Measurements from ENCODE around the gene TRMT61B.

TRMT61B gene

GRCh38 chr2:28838971-28839370, 31.1 kb downstream of the TRMT61B start:
- no peak overlapping the region for H3K4me3 ChIP-seq (ENCODE audit: low read length)
- H3K4me1 ChIP-seq (ENCODE audit: control insufficient read depth, insufficient read depth, low read length): no peaks in the 10 kb centered on the region
- no peak overlapping the region for H3K9ac ChIP-seq (ENCODE audit: low read length)
- no peaks in the 10 kb centered on the region for H3K27me3 ChIP-seq (ENCODE audit: control insufficient read depth, insufficient read depth, low read length)
- no peak overlapping the region for H3K27ac ChIP-seq (ENCODE audit: low read depth, low read length)
- no peaks in the 10 kb centered on the region for H3K36me3 ChIP-seq (ENCODE audit: control insufficient read depth, insufficient read depth, low read length)

- Histone ChIP-seq H3K4me3 (ENCODE audit: low read length) (no peak overlapping the region), H3K36me3 (ENCODE audit: control insufficient read depth, insufficient read depth, low read length) (no peaks in the 10 kb centered on the region), H3K27ac (ENCODE audit: low read depth, low read length) (no peak overlapping the region), H3K9ac (ENCODE audit: low read length) (no peak overlapping the region), H3K4me1 (ENCODE audit: control insufficient read depth, insufficient read depth, low read length) (no peaks in the 10 kb centered on the region), H3K27me3 (ENCODE audit: control insufficient read depth, insufficient read depth, low read length) (no peaks in the 10 kb centered on the region)
Observed at GRCh38 chr2:28835781-28836180, 34.3 kb downstream of the TRMT61B start.

GRCh38 chr2:28833740-28834470, 36.2 kb downstream of the TRMT61B start:
- no peak overlapping the region for H3K9ac ChIP-seq (ENCODE audit: low read length)
- no peaks in the 10 kb centered on the region for H3K27me3 ChIP-seq (ENCODE audit: control insufficient read depth, insufficient read depth, low read length)
- H3K4me3 ChIP-seq (ENCODE audit: low read length): no peak overlapping the region
- no peaks in the 10 kb centered on the region for H3K4me1 ChIP-seq (ENCODE audit: control insufficient read depth, insufficient read depth, low read length)
- H3K36me3 ChIP-seq (ENCODE audit: control insufficient read depth, insufficient read depth, low read length): no peaks in the 10 kb centered on the region
- no peak overlapping the region for H3K27ac ChIP-seq (ENCODE audit: low read depth, low read length)

- no peaks in the 10 kb centered on the region for H3K36me3 ChIP-seq (ENCODE audit: control insufficient read depth, insufficient read depth, low read length)
- no peaks in the 10 kb centered on the region for H3K27me3 ChIP-seq (ENCODE audit: control insufficient read depth, insufficient read depth, low read length)
- H3K27ac ChIP-seq (ENCODE audit: low read depth, low read length): no peak overlapping the region
- no peak overlapping the region for H3K9ac ChIP-seq (ENCODE audit: low read length)
- no peak overlapping the region for H3K4me3 ChIP-seq (ENCODE audit: low read length)
- H3K4me1 ChIP-seq (ENCODE audit: control insufficient read depth, insufficient read depth, low read length): no peaks in the 10 kb centered on the region
Observed at GRCh38 chr2:28828382-28828781, 41.7 kb downstream of the TRMT61B start.

GRCh38 chr2:28824870-28825269, 45.2 kb downstream of the TRMT61B start:
- H3K27ac ChIP-seq (ENCODE audit: low read depth, low read length): no peak overlapping the region
- no peaks in the 10 kb centered on the region for H3K27me3 ChIP-seq (ENCODE audit: control insufficient read depth, insufficient read depth, low read length)
- H3K4me1 ChIP-seq (ENCODE audit: control insufficient read depth, insufficient read depth, low read length): no peaks in the 10 kb centered on the region
- H3K9ac ChIP-seq (ENCODE audit: low read length): no peak overlapping the region
- no peaks in the 10 kb centered on the region for H3K36me3 ChIP-seq (ENCODE audit: control insufficient read depth, insufficient read depth, low read length)
- H3K4me3 ChIP-seq (ENCODE audit: low read length): no peak overlapping the region

- Histone ChIP-seq H3K36me3 (ENCODE audit: control insufficient read depth, insufficient read depth, low read length) (no peaks in the 10 kb centered on the region), H3K4me3 (ENCODE audit: low read length) (no peak overlapping the region), H3K9ac (ENCODE audit: low read length) (no peak overlapping the region)
Observed at GRCh38 chr2:28824207-28824606, 45.9 kb downstream of the TRMT61B start.

GRCh38 chr2:28822036-28822435, 48.1 kb downstream of the TRMT61B start:
- Histone ChIP-seq H3K27me3 (ENCODE audit: control insufficient read depth, insufficient read depth, low read length) (no peaks in the 10 kb centered on the region), H3K36me3 (ENCODE audit: control insufficient read depth, insufficient read depth, low read length) (no peaks in the 10 kb centered on the region), H3K4me3 (ENCODE audit: low read length) (no peak overlapping the region), H3K9ac (ENCODE audit: low read length) (no peak overlapping the region), H3K4me1 (ENCODE audit: control insufficient read depth, insufficient read depth, low read length) (no peaks in the 10 kb centered on the region), H3K27ac (ENCODE audit: low read depth, low read length) (no peak overlapping the region)

More at GRCh38 chr2:28824207-28824606, 45.9 kb downstream of the TRMT61B start:
- no peaks in the 10 kb centered on the region for H3K27me3 ChIP-seq (ENCODE audit: control insufficient read depth, insufficient read depth, low read length)
- no peak overlapping the region for H3K27ac ChIP-seq (ENCODE audit: low read depth, low read length)
- no peaks in the 10 kb centered on the region for H3K4me1 ChIP-seq (ENCODE audit: control insufficient read depth, insufficient read depth, low read length)

- no peaks in the 10 kb centered on the region for H3K4me1 ChIP-seq (ENCODE audit: control insufficient read depth, insufficient read depth, low read length)
- no peak overlapping the region for H3K27ac ChIP-seq (ENCODE audit: low read depth, low read length)
- no peak overlapping the region for H3K9ac ChIP-seq (ENCODE audit: low read length)
- no peaks in the 10 kb centered on the region for H3K27me3 ChIP-seq (ENCODE audit: control insufficient read depth, insufficient read depth, low read length)
- H3K36me3 ChIP-seq (ENCODE audit: control insufficient read depth, insufficient read depth, low read length): no peaks in the 10 kb centered on the region
- H3K4me3 ChIP-seq (ENCODE audit: low read length): no peak overlapping the region
Observed at GRCh38 chr2:28821295-28821958, 48.7 kb downstream of the TRMT61B start.

- Histone ChIP-seq H3K36me3 (ENCODE audit: control insufficient read depth, insufficient read depth, low read length) (no peaks in the 10 kb centered on the region), H3K27me3 (ENCODE audit: control insufficient read depth, insufficient read depth, low read length) (no peaks in the 10 kb centered on the region), H3K4me3 (ENCODE audit: low read length) (no peak overlapping the region), H3K9ac (ENCODE audit: low read length) (no peak overlapping the region), H3K27ac (ENCODE audit: low read depth, low read length) (no peak overlapping the region), H3K4me1 (ENCODE audit: control insufficient read depth, insufficient read depth, low read length) (no peaks in the 10 kb centered on the region)
Observed at GRCh38 chr2:28818053-28818452, 52.1 kb downstream of the TRMT61B start.

- Histone ChIP-seq H3K36me3 (ENCODE audit: control insufficient read depth, insufficient read depth, low read length) (peaks cover 2% of the 10 kb centered on the region), H3K27ac (ENCODE audit: low read depth, low read length) (no peak within 1 kb of the TSS), H3K9ac (ENCODE audit: low read length) (no peak within 1 kb of the TSS), H3K4me3 (ENCODE audit: low read length) (peak within 1 kb of the TSS; percentile 72), H3K27me3 (ENCODE audit: control insufficient read depth, insufficient read depth, low read length) (no peaks in the 10 kb centered on the region), H3K4me1 (ENCODE audit: control insufficient read depth, insufficient read depth, low read length) (peaks cover 3% of the 10 kb centered on the region)
Observed at GRCh38 chr2:28810384-28811285, 59.5 kb downstream of the TRMT61B start, which contains the start of gene SPDYA. Gene SPDYA, plus strand, starts transcription at chr2:28810834. Its CDS starts 5,181 bp downstream, at chr2:28816015.

GRCh38 chr2:28809927-28810326, 60.2 kb downstream of the TRMT61B start:
- Histone ChIP-seq H3K27ac (ENCODE audit: low read depth, low read length) (no peak overlapping the region), H3K36me3 (ENCODE audit: control insufficient read depth, insufficient read depth, low read length) (peaks cover 7% of the 10 kb centered on the region), H3K4me3 (ENCODE audit: low read length) (peak overlapping the region; percentile 72), H3K27me3 (ENCODE audit: control insufficient read depth, insufficient read depth, low read length) (no peaks in the 10 kb centered on the region), H3K9ac (ENCODE audit: low read length) (no peak overlapping the region), H3K4me1 (ENCODE audit: control insufficient read depth, insufficient read depth, low read length) (peaks cover 3% of the 10 kb centered on the region)

GRCh38 chr2:28802975-28803429, 67.1 kb downstream of the TRMT61B start:
- peaks cover 9% of the 10 kb centered on the region for H3K36me3 ChIP-seq (ENCODE audit: control insufficient read depth, insufficient read depth, low read length)
- H3K27ac ChIP-seq (ENCODE audit: low read depth, low read length): no peak overlapping the region

More at GRCh38 chr2:28802975-28803429, 67.1 kb downstream of the TRMT61B start:
- Histone ChIP-seq H3K27me3 (ENCODE audit: control insufficient read depth, insufficient read depth, low read length) (no peaks in the 10 kb centered on the region), H3K4me1 (ENCODE audit: control insufficient read depth, insufficient read depth, low read length) (no peaks in the 10 kb centered on the region), H3K4me3 (ENCODE audit: low read length) (no peak overlapping the region), H3K9ac (ENCODE audit: low read length) (no peak overlapping the region)
